Measurements from ENCODE around the gene AWAT2.

AWAT2 gene, protein sequence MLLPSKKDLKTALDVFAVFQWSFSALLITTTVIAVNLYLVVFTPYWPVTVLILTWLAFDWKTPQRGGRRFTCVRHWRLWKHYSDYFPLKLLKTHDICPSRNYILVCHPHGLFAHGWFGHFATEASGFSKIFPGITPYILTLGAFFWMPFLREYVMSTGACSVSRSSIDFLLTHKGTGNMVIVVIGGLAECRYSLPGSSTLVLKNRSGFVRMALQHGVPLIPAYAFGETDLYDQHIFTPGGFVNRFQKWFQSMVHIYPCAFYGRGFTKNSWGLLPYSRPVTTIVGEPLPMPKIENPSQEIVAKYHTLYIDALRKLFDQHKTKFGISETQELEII

GRCh38 chrX:70049925-70050324 is at the start of gene AWAT2:
TSS of gene AWAT2 (minus strand) at chrX:70049938. CDS start at chrX:70049932, 6 bp downstream.
- no peak for DNase-seq (ENCODE audit: low read depth)

DNA sequence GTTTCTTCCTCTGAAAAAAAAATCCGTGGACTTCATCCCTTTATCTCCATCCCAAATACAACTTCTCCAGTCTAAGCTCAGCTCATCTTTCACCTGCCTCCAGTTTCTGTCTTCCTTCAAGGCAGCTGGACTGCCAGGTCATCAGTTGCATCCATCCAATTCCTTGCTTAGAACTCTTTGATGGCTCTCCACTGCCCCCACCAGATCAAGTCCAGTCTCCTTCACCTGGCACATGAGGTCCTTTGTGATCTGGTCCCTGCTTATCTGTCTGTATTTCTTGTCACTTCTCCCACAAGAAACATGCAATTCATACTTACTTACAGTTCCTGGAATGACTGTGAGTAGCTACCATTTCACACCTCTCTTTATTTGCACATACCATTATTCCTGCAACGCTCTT is 46.3 kb upstream of the AWAT2 start:
- DNase-seq (ENCODE audit: low read depth), result no peak

- DNase-seq (ENCODE audit: low read depth), result no peak
Measured at GRCh38 chrX:70092247-70092646, 42.5 kb upstream of the AWAT2 start.

DNA sequence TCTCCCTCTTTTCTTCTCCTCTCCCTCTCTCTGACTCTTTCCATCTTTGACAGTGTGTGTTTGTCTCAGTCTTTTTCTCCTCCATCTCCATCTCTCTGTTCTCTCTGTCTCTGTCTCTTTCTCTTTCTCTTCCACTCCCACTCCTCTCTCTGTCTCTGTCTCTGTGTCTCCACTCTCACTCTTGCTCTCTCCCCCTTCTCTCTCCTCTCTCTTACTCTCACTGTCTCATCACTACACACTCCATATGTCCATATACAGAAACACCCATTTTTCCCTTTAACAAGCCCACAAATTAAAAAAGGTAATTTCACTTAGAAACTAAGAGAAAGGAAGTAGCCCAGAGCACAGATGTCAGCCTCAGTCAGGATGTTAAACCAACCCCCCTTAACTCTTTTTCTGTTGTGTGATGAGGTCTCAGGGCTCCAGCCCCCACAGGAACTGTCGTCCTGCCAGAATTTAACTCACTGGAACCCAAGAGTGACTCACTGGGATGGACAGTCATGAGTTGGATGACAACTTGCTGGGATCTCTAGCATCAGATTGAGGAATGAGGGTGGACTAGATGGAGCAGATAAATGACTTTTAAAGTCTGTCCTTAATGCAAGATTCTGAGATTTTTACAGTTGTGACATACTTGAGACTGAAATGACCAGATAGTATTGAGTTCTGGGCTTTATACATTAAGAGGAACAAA is 40.0 kb upstream of the AWAT2 start:
- no peak for DNase-seq (ENCODE audit: low read depth)

DNA sequence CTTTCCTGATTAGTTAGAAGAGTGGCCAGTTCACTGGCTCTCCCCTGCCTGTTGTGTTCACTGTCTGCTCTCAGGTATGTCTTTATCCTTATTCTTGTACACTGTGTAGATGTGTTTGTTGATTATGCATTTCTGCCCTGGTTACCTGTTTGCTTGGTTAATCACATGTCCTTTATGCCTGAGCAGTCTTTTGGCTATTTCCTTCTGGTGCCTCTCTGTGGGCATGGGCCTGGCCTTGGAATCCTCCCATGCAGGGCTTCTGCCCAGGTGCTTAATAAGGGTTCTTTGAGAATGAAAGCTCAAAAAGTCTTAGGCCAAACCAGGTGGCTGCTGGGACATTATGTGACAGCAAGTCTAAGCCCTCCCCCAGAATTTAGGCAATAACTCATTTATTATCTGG is 39.0 kb upstream of the AWAT2 start:
- DNase-seq (ENCODE audit: low read depth), result no peak

DNA sequence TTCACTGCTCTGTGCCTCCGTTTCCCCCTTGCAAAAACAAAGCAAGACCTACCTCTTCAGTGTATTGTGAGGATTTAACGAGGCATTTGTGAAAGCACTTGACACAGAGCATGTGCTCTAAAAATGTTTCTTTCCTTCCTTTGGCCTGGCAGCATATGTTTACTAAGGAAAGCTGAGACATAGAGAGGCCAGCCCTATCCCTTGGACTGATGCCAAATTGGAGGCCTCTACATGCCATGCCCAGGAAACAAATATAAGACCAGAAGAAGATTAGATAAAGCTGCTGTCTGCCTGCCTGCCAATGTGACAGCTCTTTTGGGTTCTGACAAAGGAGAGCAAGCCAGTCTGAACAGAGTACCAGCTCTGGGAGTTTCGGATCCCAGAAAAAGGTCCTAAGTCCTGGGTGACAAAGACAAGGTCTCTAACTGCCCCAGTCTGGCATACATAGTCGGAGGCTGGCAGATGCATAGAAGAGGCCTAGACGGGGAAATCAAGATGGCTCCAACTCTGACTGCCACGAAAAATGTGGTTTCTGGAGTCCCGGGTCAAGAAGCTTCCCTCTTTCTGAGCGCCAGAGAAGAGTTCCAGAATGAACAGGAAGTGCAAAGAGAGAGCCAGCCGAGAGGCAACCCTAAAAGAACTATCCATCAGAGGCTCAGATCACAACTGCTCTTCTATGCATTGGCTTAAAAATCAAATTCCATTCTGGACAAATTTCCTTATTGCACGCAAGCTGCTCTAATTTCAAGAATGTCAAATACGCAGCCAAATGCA is 38.3 kb upstream of the AWAT2 start:
- DNase-seq (ENCODE audit: low read depth), result no peak

GRCh38 chrX:70084592-70085240 is 35.0 kb upstream of the AWAT2 start:
- no peak for DNase-seq (ENCODE audit: low read depth)

GRCh38 chrX:70082723-70083122 is 33.0 kb upstream of the AWAT2 start:
- no peak for DNase-seq (ENCODE audit: low read depth)

- no peak for DNase-seq (ENCODE audit: low read depth)
Measured at GRCh38 chrX:70079870-70080269, 30.1 kb upstream of the AWAT2 start.

DNA sequence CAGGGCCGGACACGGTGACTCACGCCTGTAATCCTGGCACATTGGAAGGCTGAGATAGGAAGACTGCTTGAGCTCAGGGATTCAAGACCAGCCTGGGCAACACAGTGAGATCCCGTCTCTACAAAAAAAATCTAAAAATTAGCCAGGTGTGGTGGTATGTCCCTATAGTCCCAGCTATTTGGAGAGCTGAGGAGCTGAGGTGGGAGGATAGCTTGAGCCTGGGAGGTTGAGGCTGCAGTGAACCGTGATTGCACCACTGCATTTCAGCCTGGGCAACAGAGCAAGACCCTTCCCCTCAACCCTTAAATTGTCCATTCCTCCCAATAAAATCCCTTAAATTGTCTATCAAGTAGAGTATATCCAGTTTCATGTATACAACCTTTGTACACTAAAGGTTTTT is 29.6 kb upstream of the AWAT2 start:
- DNase-seq (ENCODE audit: low read depth), result no peak

GRCh38 chrX:70066646-70067045 is 16.9 kb upstream of the AWAT2 start:
- DNase-seq (ENCODE audit: low read depth), result no peak

DNA sequence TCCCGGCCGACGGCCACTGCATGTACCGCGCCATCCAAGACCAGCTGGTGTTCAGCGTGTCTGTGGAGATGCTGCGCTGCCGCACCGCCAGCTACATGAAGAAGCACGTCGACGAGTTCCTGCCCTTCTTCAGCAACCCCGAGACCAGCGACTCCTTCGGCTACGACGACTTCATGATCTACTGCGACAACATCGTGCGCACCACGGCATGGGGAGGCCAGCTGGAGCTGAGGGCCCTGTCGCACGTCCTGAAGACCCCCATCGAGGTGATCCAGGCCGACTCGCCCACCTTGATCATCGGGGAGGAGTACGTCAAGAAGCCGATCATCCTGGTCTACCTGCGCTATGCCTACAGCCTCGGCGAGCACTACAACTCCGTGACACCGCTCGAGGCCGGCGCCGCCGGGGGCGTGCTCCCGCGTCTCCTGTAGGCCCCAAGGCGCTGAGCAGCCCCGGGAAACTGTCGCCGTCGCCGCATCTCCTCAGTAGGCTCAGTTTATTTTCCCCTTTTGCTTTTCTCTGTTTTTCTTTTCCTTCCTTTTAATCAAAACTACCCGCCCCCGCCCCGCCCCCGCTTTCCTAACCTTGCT is 13.3 kb upstream of the AWAT2 start:
- DNase-seq (ENCODE audit: low read depth), result no peak

DNA sequence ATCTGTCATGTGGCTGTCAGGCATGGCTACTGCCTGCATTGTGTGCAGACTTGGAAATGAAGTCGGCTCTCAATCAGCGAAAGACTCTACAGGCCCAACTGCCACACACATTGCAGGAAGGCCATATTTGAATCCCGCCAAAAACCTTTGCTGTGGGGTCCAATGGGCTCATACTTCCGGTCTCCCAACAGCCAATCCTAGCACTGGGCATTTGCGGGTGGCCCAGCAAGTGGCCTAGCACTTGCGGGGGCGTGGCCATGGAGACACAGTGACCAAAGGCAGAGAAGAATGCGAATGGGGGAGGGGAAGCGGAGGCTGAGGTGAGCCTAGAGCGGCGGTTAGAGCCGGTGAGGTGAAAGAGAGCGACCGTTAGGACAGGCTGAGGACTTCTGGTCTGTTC is 12.3 kb upstream of the AWAT2 start, which contains the start of gene OTUD6A:
Gene OTUD6A, plus strand, starts transcription at position 382 of the 400 bp plus-strand sequence. CDS start 68 bp downstream, outside the sequence.
- no peak for DNase-seq (ENCODE audit: low read depth)

DNA sequence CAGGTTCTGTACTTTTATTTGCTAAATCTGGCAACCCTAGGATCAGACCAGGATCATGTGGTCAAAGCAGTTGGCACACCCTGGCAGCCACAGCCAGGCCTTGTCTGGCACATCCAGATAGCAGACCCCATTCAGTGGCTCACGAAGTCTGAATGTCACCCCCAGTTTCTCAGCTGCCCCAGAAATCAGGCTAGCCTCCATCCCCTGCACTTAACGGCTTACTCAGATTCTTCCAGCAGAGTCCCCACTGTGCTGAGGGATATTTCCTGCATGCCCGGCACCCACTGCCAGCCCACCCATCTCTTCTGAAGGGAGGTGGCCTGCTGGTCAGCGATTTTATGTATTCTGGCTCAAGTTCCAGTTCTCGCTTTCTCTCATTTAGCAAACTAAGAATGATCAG is 4.7 kb upstream of the AWAT2 start:
- DNase-seq (ENCODE audit: low read depth), result no peak

DNA sequence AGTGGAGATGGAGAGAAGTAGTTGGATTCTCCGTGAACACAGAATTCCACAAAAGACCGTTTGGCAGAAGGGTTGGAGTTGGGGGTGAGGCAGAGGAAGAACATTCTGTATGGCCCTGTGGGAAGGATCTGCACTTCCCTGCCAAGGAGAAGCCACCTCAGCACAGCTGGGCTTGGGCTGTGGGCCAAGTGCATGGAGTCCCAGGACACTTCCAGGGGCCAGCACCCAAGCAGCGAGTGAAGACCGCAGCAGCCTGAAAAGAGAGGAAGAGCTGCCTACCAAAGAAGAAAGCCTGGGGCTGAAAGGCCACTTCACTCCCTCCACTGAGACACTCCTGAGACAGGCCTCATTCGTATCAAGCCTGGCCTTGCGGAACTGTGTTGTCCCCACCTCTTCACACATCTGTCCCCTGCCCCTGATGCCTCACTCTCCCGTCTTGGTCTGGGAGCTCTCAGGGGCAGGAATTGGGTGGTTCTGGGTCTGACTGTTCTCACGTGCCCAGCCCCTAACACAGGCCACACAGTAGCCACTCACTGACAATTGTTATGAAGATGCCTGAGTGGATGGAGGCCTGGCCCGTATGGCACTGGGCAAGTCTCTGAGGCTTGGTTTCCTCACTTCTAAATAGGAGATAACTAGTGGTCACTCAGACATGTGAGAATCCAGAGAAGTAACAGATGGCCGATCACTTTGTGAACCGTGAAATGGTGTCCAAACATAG is 3.3 kb upstream of the AWAT2 start:
- no peak for DNase-seq (ENCODE audit: low read depth)

- DNase-seq (ENCODE audit: low read depth), result no peak
Measured at GRCh38 chrX:70049406-70049805, 332 bp downstream of the AWAT2 start.

DNA sequence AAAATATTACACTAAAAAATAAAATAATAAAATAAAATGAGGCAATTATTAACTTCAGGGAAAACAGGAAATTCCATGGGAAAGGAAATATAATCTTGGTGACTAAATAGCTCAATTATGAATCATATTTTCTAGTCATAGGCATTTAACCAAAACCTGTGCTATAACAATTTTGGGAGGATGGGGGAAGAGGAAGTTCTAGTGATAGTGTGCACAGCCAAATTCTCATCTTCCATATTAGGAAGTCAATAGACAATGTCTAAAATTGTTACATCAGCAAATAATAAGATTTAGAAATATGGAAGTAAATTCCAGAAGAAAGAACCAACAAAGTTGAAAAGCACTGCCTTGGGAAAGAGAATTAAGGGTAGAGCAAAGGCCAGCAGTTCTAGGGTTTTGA is 2.8 kb downstream of the AWAT2 start:
- DNase-seq (ENCODE audit: low read depth), result no peak

DNA sequence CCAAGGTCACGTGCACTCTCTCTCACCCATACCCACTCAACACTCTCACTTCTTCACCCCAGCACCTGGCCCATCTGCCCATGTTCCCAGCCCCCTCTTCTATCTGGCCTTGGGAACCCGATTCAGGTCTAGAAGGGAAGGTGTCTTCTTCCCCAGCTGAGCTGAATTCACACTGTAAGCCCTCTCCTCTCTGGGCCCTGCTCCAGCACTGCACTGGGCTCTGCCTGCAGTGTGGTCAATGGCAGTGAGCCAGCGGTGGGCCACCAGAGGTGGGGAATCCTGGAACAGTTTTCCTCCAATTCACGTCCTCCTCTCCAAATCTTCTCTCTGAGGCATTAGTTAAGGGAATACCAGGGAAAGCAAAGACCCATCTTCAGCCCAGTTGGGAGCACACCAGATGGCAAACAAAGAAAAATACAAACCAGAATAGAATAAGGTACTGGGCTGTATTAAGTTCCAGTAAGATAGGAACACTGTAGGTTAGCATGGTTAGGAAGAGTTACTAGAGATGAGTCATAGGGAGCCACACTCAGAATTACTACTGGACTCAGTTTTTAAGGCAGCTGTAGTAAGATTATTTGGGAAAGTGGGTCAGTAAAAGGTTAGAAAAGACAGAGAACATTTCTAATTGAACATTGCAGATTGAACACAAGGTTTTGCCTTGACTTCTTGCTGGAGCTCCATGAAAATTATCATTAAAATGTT is 5.0 kb downstream of the AWAT2 start:
- no peak for DNase-seq (ENCODE audit: low read depth)

DNA sequence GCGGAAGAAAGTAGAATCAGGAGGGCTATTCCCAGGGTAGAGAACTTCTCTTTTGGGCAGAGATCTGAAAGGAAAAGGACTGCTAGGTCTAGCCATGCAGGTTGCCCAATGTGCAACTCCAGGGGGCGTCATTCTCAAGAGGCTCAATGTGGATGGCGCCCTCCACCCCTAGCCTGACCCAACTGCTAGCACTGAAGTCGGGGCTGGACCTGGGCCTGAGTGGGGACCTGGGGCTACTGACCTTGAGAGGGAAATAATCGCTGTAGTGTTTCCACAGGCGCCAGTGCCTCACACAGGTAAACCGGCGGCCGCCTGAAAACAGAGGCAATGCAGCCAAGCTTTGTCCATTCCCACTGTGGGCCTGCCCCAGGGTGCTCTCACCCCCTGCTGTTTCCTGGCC is 6.1 kb downstream of the AWAT2 start:
- no peak for DNase-seq (ENCODE audit: low read depth)
